A204.1 (cell line): ENCODE measurements around the gene ILDR2.

Experiments
- FAIRE-seq: peaks from 2 replicates; lab custom pipeline; 2012; peaks lifted over from hg19 to GRCh38; lab: Jason Lieb, UNC

Gene ILDR2

GRCh38 chr1:166975361-166976129, at the start of gene ILDR2:
Gene ILDR2, minus strand, starts transcription at chr1:166975540. Its CDS starts 272 bp downstream, at chr1:166975268.
- FAIRE-seq: no peak

- FAIRE-seq: no peak
Observed at GRCh38 chr1:167022384-167022783, 47.0 kb upstream of the ILDR2 start.

- no peak for FAIRE-seq
Observed at GRCh38 chr1:167016100-167016750, 40.9 kb upstream of the ILDR2 start.

- FAIRE-seq: no peak
Observed at GRCh38 chr1:167013108-167013929, 38.0 kb upstream of the ILDR2 start.

- FAIRE-seq: no peak
Observed at GRCh38 chr1:167012570-167012969, 37.2 kb upstream of the ILDR2 start.

- no peak for FAIRE-seq
Observed at GRCh38 chr1:167011560-167012191, 36.3 kb upstream of the ILDR2 start.

GRCh38 chr1:167003711-167004110, 28.4 kb upstream of the ILDR2 start:
- FAIRE-seq: no peak

- FAIRE-seq: no peak
Observed at GRCh38 chr1:167002354-167002753, 27.0 kb upstream of the ILDR2 start.

- FAIRE-seq: no peak
Observed at GRCh38 chr1:167000546-167000945, 25.2 kb upstream of the ILDR2 start.

GRCh38 chr1:166999500-167000055, 24.2 kb upstream of the ILDR2 start:
- FAIRE-seq: no peak

GRCh38 chr1:166999075-166999474, 23.7 kb upstream of the ILDR2 start:
- no peak for FAIRE-seq

GRCh38 chr1:166988974-166989515, 13.7 kb upstream of the ILDR2 start, which contains the start of gene MAEL:
Gene MAEL, plus strand, starts transcription at chr1:166989280. Its CDS starts 73 bp downstream, at chr1:166989353.
- no peak for FAIRE-seq

GRCh38 chr1:166981589-166981988, 6.2 kb upstream of the ILDR2 start:
- no peak for FAIRE-seq

GRCh38 chr1:166980818-166981217, 5.5 kb upstream of the ILDR2 start:
- no peak for FAIRE-seq

GRCh38 chr1:166980383-166980782, 5.0 kb upstream of the ILDR2 start:
- FAIRE-seq: no peak

GRCh38 chr1:166978821-166979220, 3.5 kb upstream of the ILDR2 start:
- FAIRE-seq: no peak

- FAIRE-seq: no peak
Observed at GRCh38 chr1:166977951-166978350, 2.6 kb upstream of the ILDR2 start.

GRCh38 chr1:166974647-166975345, 544 bp downstream of the ILDR2 start:
- no peak for FAIRE-seq

GRCh38 chr1:166972826-166973225, 2.5 kb downstream of the ILDR2 start:
- no peak for FAIRE-seq

- FAIRE-seq: no peak
Observed at GRCh38 chr1:166972193-166972592, 3.1 kb downstream of the ILDR2 start.

- no peak for FAIRE-seq
Observed at GRCh38 chr1:166971252-166971651, 4.1 kb downstream of the ILDR2 start.
